Superior temporal gyrus (tissue), 1 donor: ENCODE data around the gene FOXA3.

Experiments
- DNase-seq: peaks from one replicate; pipeline ENCODE4 v3.0.0-alpha.2; 2016; ENCODE audit errors: extremely low spot score

Gene FOXA3

DNA sequence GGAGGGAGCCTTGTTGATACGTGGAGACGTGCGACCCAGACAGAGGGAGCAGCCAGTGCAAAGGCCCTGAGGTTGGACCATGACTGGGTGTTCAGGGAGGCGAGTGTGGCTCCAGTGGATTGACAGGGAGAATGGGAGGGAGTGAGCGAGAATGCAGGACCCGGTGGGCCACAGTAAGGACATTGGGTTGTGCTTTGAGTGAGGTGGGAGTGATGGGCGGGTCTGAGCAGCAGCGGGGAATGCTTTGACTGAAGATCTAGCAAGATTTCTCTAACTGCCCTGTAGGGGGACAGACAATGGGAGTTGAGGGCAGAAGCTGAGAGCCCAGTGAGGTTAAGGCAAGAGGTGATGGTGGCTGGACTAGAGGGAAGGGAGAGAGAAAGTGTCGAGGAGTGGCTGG lies 58.2 kb downstream of the FOXA3 start:
- DNase-seq = no peak
